Right kidney (tissue), 1 donor: ENCODE data around the gene ZDHHC14.
"Not testable (repeated sequence)": the region's sequence is repeated elsewhere in the genome, so short reads cannot be mapped to it uniquely, and the experiment has no call there.

ENCODE experiments used
- DNase-seq: peaks from one replicate; pipeline ENCODE4 v3.0.0-alpha.2; 2016

ZDHHC14 gene

DNA sequence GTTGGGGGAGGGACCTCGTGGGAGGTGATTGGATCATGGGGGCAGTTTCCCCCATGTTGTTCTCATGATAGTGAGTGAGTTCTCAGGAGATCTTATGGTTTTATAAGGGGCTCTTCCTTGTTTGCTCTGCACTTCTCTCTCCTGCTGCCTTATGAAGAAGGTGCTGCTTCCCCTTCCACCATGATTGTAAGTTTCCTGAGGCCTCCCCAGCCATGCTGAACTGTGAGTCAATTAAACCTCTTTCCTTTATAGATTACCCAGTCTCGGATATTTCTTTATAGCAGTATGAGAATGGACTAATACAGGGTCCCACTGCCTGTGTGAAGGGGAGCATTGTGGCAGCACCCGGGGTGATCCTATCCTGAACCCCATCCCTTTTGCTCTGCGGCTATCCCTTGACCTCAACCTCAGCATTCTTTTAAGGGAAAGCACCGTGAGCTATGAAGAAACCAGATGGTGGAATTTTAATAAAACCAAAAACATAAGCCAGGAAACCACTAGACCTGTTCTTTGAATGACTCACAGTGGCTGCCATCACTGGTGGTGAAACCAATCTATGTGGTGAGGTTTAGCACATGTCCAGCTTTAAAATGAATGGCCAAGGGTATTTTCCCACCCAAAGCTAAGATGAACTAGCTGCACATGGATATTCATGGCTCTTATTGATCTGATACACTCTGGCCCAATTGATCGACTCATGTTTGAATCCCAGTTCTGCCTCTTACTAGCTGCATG, 62.2 kb downstream of the ZDHHC14 start:
- no peak for DNase-seq

DNA sequence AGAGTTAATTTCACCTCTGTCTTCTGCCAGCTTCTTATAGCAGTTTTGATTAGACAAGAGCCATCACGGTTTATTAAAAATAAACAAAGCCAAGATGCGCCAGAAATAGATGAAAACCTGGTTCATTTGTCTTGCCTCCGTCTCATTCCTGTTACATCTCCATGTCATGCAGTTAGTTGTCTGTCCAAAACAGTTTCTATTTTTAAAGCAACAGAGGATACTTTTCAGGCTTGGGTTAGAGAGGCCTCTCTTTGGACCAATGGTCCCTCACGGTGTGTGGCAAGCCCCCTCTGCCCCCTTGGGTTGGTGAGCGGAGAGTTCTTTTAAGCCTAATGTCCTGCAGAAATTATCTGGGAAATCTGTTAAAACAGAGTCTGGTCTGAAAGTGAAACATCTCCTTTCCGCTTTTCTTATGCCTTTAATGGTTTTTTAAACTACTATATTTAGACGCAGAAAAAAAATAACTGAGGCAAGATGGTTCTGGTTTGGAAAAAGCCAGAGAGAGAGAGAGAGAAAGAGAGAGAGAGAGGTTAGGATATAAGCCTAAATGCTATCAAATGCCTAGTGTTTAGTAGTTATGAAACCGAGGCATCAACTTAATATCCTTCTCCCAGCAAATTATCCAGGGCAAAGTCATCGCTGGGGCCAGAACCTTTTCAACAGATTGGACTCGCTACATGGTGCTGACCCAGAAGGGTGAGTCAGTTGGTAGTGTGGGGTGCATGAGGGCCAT, 64.5 kb downstream of the ZDHHC14 start:
- no peak for DNase-seq

DNA sequence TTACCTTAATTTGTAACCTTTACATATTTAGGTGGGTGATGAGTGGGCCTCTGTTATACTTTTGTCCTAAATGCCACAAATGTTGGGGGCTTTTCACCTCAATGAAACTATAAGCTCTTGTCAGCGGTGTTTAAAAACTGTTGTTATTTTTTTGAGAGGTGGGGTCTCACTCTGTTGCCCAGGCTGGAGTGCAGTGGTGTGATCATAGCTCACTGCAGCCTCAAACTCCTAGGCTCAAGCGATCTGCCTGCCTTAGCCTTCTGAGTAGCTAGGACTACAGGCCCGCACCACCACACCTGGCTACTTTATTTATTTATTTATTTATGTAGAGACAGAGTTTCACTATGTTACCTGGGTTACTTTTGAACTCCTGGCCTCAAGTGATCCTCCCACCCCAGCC, 66.7 kb downstream of the ZDHHC14 start:
- DNase-seq = no peak

DNA sequence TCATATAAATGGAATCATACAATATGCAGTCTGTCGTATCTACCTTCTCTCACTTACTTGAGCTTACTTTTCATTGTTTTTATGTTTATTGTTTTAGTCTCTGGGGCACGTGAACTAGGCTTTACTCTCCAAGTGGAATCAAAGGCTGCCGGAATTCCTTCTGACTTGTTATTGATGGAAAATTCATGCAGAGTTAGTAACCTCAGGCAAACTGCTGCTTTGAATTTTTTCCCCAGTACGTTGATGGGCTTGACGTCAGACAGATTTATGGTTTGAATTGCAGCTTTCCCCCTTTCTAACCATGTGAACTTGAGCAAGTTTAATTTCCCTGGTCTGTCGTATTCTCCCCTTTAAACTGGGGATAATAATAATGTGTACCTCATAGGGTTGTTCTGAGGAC, 68.6 kb downstream of the ZDHHC14 start:
- no peak for DNase-seq

DNA sequence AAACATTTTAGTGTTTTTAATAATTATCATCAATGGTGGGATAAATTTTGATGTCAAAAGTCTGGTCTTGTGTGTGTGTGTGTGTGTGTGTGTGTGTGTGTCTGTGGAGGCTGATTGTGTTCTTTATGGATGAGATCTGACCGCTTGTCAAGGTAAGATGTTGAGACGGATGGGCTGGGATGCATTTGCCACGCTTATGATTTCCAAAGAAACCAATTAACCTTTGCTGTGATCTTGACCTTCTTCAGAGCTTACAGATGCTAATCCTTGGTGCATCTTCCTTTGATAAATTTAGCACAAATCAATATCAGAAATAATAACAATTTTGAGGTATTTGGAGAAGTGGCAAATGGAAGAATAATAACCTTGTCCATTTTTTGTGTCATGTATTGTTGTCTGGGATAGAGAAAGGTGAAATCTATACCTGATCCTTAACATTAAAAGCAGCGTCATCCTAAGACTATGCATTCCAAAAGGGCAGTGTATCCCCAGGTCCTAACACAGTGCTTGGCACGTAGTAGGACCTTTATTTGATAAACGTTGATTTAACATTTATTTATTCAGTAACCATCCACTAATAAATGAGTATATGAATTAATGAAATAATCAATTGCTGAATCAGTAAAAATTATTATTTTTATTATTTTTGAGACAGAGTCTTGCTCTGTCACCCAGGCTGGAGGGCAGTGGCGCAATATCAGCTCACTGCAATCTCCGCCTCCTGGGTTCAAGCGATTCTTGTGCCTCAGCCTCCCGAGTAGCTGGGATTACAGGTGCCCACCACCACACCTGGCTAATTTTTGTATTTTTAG, 70.1 kb downstream of the ZDHHC14 start:
- no peak for DNase-seq

DNA sequence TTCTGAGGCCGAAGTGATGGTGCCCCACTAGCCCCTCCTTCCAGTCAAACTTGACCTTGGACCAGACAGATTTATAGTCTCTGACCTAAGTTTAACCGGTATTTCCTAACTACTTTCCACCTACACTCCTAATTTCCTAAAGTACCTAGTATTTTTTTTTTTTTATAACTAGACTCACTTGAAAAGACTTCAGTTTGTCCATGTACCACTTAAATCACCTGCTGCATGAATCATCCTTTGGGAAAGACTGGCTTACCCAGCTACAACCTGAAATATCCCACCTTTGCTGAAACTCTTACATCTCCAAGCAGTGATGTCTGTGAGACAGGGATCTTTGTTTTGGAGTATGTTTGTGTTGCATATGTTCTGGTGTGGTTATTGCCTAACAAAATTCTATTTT, 71.1 kb downstream of the ZDHHC14 start:
- DNase-seq = no peak

DNA sequence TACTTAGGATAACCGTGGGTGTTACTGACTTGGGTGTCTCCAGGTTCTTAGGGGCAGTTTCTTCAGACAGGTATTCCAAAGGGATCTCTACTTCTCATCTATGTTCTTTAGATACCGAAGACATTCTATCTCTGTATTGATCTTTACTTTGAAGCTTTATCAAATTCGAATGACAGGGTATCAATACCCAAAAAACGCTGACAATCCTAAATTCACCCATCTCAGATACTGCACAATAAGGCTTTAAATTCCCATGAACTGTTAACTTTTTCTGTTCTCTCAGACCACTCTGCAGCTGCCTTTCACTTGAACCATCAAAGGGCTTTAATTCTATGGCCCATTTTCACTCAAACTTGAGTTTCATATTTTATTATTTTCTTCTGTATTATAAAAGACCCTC, 72.1 kb downstream of the ZDHHC14 start:
- no peak for DNase-seq

DNA sequence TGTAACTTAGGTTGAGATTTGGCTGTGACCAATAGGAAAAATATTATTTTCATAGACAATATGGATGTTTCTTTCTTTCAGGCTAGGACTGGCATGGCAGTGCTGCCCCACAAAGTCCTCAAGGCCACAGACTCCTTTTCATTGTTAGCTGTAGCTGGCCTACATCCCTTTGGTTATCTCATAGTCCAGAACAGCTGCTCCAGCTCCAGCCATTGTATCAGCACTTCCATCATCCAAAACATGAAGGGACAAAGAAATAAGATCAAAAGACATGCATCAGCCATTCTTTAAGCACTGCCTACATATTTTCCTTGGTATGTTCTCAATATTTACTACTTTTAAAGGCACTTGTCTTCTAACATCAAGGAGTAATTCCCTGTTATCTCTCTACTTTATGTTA, 73.0 kb downstream of the ZDHHC14 start:
- no peak for DNase-seq

DNA sequence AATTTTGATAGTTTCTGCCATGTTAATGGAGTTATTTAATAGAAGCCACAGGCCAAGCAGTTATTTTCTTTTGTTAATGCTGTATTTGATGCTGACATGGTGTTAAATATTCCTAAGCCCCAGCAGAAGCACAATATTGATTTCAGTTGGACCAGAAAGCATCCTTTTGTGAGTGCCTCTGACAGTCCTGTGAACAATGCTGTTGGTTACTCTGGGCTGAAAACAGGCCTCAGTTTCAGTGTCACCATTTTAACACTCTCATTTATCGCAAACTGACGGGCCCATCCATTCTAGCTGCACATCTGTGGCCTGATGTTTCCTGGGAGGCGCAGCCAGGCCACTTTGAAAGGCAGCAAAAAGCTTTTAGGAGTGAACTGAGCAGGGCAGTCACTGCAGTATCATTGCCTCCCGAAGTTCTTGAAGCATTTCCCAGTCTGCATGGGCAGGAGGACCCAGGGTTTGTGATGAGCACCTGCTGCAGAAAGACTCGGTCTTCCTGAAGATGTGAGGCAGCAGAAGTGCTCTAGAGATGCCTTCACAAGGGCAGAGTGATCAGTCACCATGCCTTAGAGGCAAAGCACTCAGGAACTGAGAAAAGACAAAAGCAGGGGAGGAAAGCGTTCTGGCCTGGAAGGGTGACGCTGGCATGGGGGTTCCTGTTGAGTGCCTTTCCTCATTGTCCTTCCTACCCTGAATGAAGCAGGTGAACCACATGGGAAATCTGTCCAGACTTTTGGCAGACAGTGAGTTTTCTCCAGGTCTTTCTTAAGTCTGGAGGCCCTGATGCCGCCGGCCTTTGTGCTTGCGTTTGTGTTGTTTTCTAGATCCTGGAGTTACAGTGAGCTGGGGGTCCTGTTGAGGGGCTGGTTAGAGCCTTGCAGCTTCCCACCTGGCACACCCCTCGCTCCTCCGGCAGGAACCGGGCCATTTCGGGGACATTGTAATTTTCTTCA, 74.0 kb downstream of the ZDHHC14 start:
- DNase-seq = no peak

DNA sequence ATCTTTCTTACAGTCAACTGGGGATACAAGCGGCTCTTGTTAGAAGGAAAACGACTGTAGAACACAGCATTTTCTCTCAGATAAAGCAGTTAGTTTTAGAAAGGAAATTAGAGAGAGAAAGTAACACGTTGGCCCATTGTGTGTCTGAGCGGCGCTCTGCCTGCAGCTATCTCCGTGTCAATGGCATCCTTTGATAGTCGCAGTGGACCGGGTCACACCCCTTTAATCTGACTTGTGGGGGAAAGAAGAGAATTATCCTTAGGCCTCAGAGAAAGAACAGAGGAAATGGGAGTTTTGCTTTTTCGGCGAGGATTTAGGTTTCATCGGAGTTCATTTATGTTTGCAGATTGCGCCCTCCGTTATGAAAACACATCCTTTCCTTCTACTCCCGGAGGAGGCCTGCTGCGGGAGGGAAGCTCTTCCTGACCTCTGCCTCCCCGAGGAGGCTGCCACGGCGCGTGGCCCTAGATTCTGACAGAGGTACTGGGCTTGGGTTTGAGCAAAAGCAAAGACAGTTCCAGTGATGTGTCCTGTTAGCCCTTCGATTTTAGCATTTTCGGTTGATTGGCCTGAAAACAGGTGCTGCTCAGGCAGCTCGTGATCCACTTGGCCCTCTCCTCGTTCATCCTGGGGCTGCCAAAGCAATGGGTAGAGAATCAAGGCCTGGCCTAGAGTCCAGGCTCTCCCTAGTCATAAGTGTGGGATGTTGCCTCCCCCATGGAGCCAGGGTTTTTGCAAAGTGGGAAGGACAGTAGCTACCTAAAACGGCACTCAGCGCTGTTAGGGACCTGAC, 74.9 kb downstream of the ZDHHC14 start:
- DNase-seq = no peak

DNA sequence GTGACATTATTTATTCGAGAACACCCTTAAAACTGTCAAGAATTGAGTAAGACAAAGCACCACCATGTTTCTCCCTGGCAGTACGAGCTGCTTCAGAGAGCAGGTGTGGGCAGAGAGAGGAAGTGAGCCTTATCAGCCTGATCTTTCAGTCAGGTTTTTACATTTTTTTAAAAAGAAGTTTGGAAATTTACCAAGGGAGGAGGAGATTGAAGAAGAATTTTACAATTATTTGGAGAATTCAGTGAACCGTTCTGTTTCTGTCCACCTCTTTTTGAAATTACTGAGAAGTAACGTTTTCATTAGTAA, 75.5 kb downstream of the ZDHHC14 start:
- DNase-seq = no peak

DNA sequence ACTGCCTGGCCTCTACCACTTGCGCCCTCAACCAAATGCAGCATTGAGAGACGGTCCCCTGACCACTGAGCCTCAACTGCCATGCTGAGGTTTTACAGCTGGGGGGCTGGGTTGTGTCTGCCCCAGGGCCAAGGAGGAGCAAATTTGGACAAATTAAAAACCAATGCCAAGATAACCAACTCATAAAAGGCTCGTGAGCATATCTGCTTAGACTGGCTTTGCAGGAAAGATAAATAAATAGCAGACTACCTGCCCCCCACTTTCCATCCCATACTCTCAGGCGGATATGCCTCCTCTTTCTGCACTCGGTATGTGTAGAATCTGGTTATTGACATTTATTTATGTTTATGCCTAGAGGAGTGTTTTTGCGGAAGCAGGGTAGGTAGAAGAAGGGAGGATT, 76.8 kb downstream of the ZDHHC14 start:
- no peak for DNase-seq

DNA sequence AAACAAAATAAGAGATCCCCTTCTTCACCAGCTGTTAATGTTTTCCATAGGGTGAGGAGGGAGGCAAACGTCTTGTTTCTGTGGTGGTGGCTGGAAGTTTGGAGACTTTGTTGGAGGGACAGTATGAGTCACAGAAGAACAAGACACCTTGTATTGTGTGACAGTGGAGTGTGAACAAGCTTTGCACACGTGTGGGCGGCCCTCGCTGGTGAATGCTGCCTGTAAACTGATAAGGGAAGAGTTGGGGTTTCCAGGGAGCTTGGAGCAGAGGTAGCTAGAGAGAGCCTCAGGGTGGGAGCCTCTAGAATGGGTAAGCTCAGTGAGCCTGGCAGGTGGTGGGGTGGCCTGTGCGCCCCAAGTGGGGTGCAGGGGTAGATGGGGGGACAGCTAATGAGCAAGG, 78.3 kb downstream of the ZDHHC14 start:
- DNase-seq = no peak

DNA sequence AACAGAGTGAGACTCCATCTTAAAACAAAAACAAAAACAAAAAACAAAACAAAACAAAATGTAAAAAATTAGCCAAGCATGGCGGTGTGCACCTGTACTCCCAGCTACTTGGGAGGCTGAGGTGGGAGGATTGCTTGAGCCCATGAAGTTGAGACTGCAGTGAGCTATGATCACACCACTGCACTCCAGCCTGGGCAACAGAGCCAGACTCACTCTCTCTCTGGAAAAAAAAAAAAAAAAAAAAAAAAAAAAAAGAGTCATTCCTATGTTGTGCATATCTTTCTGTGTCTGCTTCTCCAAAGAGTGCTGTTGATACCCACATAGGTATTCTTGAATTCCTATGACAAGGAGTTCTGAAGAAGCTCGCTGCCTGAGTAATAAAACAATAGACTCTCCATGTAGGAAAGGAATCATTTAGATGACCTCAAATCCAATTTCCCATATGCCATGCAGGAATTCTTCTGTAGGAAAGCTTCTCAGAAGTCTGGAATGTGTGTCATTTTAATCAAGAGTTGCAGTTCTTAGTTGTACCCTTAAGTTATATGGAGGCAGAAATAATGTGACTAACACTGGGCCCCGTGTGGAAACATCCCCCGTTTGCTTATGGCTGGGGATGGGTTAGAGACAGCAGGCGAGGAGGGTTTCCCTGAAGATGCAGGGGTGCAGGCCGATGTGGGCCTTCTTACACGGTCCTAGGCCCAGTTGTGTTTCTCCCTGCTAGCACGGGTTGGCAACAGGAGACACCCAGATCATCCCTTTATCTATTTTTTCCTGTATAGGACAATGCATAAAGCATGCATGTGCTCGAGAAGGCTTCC, 79.4 kb downstream of the ZDHHC14 start:
- no peak for DNase-seq

DNA sequence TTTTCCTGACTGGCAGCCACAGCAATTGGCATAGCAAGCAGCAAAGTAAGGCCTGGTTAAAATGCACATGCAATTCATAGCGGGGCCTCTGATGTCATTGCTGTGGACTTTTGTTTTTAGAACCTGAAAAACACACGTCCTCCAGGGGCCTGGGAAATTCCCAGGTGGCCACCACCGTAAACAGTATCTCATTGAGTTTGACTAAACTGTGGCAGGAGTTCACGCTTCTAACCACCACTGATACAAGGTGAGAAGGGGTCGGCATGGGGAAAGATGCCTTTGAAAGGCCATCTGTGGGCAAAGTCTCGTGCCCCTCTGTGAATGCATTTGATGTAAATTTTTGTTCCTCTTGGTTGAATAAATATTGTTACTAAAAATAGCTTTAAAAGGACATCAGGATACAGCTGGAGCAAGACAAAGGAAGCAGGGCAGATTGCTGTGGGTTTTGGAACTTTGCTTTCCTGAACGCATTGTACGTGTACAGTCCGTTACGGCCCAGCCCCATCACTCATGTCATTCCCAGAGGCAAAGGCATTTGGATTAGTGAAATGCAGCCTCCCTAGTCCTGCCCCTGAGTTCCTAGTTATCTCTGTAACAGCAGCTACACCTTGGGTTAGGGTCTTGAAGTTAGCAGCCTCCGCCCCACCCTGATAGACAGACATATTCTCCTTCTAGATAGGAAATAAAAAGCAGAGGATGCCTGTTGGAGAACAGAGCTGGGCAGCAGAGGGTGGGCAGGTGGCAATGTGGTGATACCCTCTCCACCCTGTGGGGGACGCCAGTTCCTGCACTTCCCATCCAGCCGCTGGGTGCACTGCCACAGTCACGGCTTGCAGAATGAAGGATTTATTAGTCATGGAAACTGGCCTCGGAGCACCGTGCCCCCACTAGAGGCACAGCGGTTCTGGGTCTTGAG, 80.3 kb downstream of the ZDHHC14 start:
- DNase-seq = no peak

DNA sequence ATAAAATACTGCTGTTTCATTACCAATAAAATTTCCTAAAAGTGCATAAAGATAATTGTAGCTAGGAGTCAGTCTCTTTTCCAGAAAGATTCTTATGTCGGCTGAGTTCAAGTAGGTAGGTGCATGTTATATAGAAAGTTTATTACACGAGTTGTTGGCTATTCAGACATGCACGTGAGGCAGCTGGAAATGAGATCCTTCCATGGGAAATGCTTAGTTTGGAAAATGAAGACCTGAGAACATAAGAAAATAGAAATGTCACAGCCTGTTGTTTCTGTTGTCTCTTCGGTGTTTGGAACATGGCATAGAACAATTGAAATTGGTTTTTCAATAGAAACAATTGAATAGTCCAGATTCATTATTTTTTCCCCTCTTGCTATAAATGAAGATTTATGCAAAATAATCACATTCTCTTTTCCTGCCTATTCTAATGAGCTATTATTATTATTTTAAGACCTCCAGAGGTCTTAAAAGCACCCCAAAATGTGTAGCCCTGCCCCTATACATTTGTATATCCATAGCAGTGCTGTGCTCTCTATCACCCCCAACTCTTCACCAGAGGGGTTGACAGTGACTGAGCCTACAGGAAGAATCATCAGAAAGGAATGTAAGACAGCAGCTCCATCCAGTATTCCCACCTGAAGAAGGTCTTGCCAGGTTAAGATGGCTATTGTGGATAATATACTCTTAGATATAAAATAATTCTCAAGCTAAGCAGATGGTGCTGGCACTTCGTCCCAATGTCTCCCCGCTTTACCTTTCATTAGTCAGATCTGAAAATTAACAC, 82.2 kb downstream of the ZDHHC14 start:
- DNase-seq = no peak

DNA sequence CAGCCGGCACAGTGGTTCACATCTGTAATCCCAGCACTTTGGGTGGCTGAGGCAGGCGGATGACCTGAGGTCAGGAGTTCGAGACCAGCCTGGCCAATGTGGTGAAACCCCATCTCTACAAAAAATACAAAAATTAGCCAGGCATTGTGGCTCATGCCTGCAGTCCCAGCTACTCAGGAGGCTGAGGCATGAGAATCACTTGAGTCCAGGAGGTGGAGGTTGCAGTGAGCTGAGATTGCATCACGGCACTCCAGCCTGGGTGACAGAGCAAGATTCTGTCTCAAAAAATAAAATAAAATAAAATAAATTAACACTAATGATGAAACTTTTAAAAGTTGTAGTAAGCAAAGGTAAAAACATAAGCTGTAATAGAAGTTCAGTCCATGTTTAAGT, 82.7 kb downstream of the ZDHHC14 start:
- not testable (repeated sequence) for DNase-seq
